Liver (tissue), 9 donors: ENCODE measurements around the gene RDH11. TPM values are rescaled to one million over a fixed set of nuclear protein-coding genes. Genes with fewer than 3 reads are reported as not detected.

ENCODE experiments used
- DNase-seq: peaks from one replicate; pipeline ENCODE4 v3.0.0-alpha.2; 2017; ENCODE audit warnings: low spot score
- H3K27ac ChIP-seq, 2 donors: one replicate each; pipeline ENCODE4 v1.7.0; 2013; ENCODE audit warnings: inconsistent platforms in 2 of 2, low read length in 2 of 2, control low read depth in 1 of 2, low read depth in 1 of 2, mild to moderate bottlenecking in 1 of 2
- H3K27me3 ChIP-seq, 4 donors: one replicate each; pipeline versions ENCODE4 v1.6.1 to v1.7.0; 2013; ENCODE audit warnings: low read length in 3 of 4, inconsistent platforms in 1 of 4, mild to moderate bottlenecking in 1 of 4, moderate library complexity in 1 of 4; ENCODE audit not compliant: control insufficient read depth in 4 of 4, insufficient read depth in 4 of 4
- H3K36me3 ChIP-seq, 4 donors: one replicate each; pipeline versions ENCODE4 v1.6.1 to v1.7.0; 2013; ENCODE audit warnings: low read length in 3 of 4, mild to moderate bottlenecking in 3 of 4, low read depth in 1 of 4, moderate library complexity in 1 of 4; ENCODE audit not compliant: control insufficient read depth in 4 of 4, insufficient read depth in 3 of 4
- H3K4me1 ChIP-seq, 4 donors: one replicate each; pipeline versions ENCODE4 v1.6.1 to v1.7.0; 2013; ENCODE audit warnings: low read length in 3 of 4, mild to moderate bottlenecking in 3 of 4, moderate library complexity in 1 of 4; ENCODE audit not compliant: control insufficient read depth in 4 of 4, insufficient read depth in 4 of 4
- H3K4me3 ChIP-seq, 3 donors: one replicate each; pipeline versions ENCODE4 v1.6.1 to v1.7.0; 2013; ENCODE audit warnings: low read length in 3 of 3, control low read depth in 1 of 3, low read depth in 1 of 3, mild to moderate bottlenecking in 1 of 3
- H3K9ac ChIP-seq, 2 donors: one replicate each; pipeline ENCODE4 v1.7.0; 2013; ENCODE audit warnings: low read length in 2 of 2, mild to moderate bottlenecking in 2 of 2, moderate library complexity in 2 of 2, control low read depth in 1 of 2, low read depth in 1 of 2
- H3K9me3 ChIP-seq, 4 donors: one replicate each; pipeline versions ENCODE4 v1.6.1 to v1.7.0; 2013; ENCODE audit warnings: low read length in 3 of 4; ENCODE audit not compliant: control insufficient read depth in 4 of 4
- ATF3 ChIP-seq: IDR thresholded peaks from 2 replicates; pipeline ENCODE4 v1.6.1; 2016; ENCODE audit warnings: antibody characterized with exemption
- EGR1 ChIP-seq, 2 donors: IDR thresholded peaks; 2 replicates each; pipeline ENCODE4 v1.6.1; 2016 to 2018; ENCODE audit warnings: antibody characterized with exemption in 2 of 2, low read depth in 2 of 2
- FOXA1 ChIP-seq: IDR thresholded peaks from 2 replicates; pipeline ENCODE4 v1.6.1; 2016; ENCODE audit warnings: antibody characterized with exemption
- FOXA2 ChIP-seq: IDR thresholded peaks from 2 replicates; pipeline ENCODE4 v1.6.1; 2016; ENCODE audit warnings: antibody characterized with exemption
- GABPA ChIP-seq, 2 donors: IDR thresholded peaks in 1 of 2; conservative IDR thresholded peaks in 1 of 2; 2 replicates each; pipeline ENCODE4 v1.6.1; 2016; ENCODE audit warnings: antibody characterized with exemption in 2 of 2, mild to moderate bottlenecking in 1 of 2, moderate library complexity in 1 of 2
- HNF4A ChIP-seq, 2 donors: conservative IDR thresholded peaks; 2 replicates each; pipeline ENCODE4 v1.6.1; 2016; ENCODE audit warnings: antibody characterized with exemption in 2 of 2, mild to moderate bottlenecking in 2 of 2
- HNF4G ChIP-seq: IDR thresholded peaks from 2 replicates; pipeline ENCODE4 v1.6.1; 2016; ENCODE audit warnings: antibody characterized with exemption
- JUND ChIP-seq, 2 donors: IDR thresholded peaks; 2 replicates each; pipeline ENCODE4 v1.6.1; 2016; ENCODE audit warnings: antibody characterized with exemption in 2 of 2
- NR2F2 ChIP-seq: IDR thresholded peaks from 2 replicates; pipeline ENCODE4 v1.6.1; 2016; ENCODE audit warnings: antibody characterized with exemption
- RAD21 ChIP-seq, 2 donors: IDR thresholded peaks; 2 replicates each; pipeline ENCODE4 v1.6.1; 2016; ENCODE audit warnings: antibody characterized with exemption in 2 of 2, mild to moderate bottlenecking in 2 of 2
- REST ChIP-seq: IDR thresholded peaks from 2 replicates; pipeline ENCODE4 v1.6.1; 2016; ENCODE audit warnings: antibody characterized with exemption, mild to moderate bottlenecking
- RXRA ChIP-seq, 2 donors: IDR thresholded peaks; 2 replicates each; pipeline ENCODE4 v1.6.1; 2017 to 2018; ENCODE audit warnings: antibody characterized with exemption in 2 of 2, mild to moderate bottlenecking in 1 of 2
- SP1 ChIP-seq: IDR thresholded peaks from 2 replicates; pipeline ENCODE4 v1.6.1; 2018; ENCODE audit warnings: antibody characterized with exemption, mild to moderate bottlenecking
- YY1 ChIP-seq: IDR thresholded peaks from 2 replicates; pipeline ENCODE4 v1.6.1; 2016; ENCODE audit warnings: antibody characterized with exemption, mild to moderate bottlenecking
- WGBS: extraction: QIAGEN DNeasy Blood & Tissue Kit; methylation state at CpG from one replicate; pipeline ENCODE4 v1.1.7; 2013; 5-methylcytosine and 5-hydroxymethylcytosine counted together
- polyA plus RNA-seq, 2 donors: library from polyadenylated mRNA; stranded (reverse) in 1 of 2; unstranded in 1 of 2; fragments of 200-250 nt in 1 of 2; fragments of >200 nt in 1 of 2; fragmentation: Nextera tagmentation in 1 of 2; extraction: Ambion mirVana in 1 of 2; gene quantifications; one replicate each; pipeline versions ENCODE4 v1.2.1 to v1.2.3, GENCODE V29; 2013 to 2015
- total RNA-seq, 2 donors: library from RNA; depleted of rRNA; stranded (reverse); fragments of >200 nt; gene quantifications; one replicate each; pipeline ENCODE4 v1.2.3, GENCODE V29; 2014
- TF ChIP-seq, protein P1 (sequence below): fragments of 150-350 bp; IDR thresholded peaks from 2 replicates; pipeline ENCODE4 v1.5.1; 2017; ENCODE audit warnings: improper control_type of control experiment, low read depth, low read length; ENCODE audit not compliant: missing input control
- TF ChIP-seq, protein P2 (sequence below): IDR thresholded peaks from 2 replicates; pipeline ENCODE4 v1.6.1; 2016; ENCODE audit warnings: antibody characterized with exemption
- donor health status: healthy.
- donor health status: healthy.
- donor health status: healthy.
- donor health status: healthy.
- donor health status: healthy.

Gene RDH11
- total and polyA plus RNA-seq, 4 donors, result 99.7 to 174 (median 137) TPM

DNA sequence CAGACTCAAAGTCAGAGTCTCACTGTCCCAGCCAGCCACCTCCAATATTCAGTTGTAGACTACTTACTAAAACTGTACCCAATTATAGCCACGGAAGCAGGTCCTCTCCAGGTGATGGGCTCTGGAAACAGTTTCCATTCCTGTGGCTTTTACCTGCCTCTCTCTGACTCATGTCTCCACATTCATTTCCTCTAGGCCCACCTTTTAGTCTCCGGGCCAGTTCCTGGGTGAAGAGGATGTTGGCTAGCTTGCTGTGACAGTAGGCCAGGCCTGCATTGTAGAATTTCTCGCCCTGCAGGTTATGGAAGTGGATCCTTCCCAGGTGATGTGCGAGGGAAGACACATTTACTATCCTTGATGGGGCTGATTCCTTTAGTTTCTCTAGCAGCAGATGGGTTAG, 5.6 kb downstream of the RDH11 start:
- WGBS, result 98% methylated on average over 4 of the region's 4 CpGs

GRCh38 chr14:67683842-67684241, 11.7 kb downstream of the RDH11 start:
- no peak overlapping the region for H3K4me3 ChIP-seq
- TF ChIP-seq NR2F2 (no peak), JUND (IDR thresholded peaks at IDR 0.05) (no peak)
- H3K9me3 ChIP-seq, result no peaks in the 10 kb centered on the region
- peaks cover 6 to 41% (median 25%) of the 10 kb centered on the region in 4 donors for H3K36me3 ChIP-seq
- H3K4me1 ChIP-seq, result no peaks in the 10 kb centered on the region
- no peak for DNase-seq
- no peak overlapping the region for H3K9ac ChIP-seq
- H3K27me3 ChIP-seq, result no peaks in the 10 kb centered on the region
- no peak overlapping the region for H3K27ac ChIP-seq

More for the DNA sequence above, 5.6 kb downstream of the RDH11 start:
- Histone ChIP-seq H3K27me3 (no peaks in the 10 kb centered on the region), H3K4me1 (peaks cover 0 to 13% (median 1%) of the 10 kb centered on the region in 4 donors), H3K36me3 (peaks cover 19 to 57% (median 42%) of the 10 kb centered on the region in 4 donors), H3K9me3 (no peaks in the 10 kb centered on the region), H3K4me3 (no peak overlapping the region), H3K27ac (no peak overlapping the region), H3K9ac (no peak overlapping the region)
- TF ChIP-seq, protein P1, sequence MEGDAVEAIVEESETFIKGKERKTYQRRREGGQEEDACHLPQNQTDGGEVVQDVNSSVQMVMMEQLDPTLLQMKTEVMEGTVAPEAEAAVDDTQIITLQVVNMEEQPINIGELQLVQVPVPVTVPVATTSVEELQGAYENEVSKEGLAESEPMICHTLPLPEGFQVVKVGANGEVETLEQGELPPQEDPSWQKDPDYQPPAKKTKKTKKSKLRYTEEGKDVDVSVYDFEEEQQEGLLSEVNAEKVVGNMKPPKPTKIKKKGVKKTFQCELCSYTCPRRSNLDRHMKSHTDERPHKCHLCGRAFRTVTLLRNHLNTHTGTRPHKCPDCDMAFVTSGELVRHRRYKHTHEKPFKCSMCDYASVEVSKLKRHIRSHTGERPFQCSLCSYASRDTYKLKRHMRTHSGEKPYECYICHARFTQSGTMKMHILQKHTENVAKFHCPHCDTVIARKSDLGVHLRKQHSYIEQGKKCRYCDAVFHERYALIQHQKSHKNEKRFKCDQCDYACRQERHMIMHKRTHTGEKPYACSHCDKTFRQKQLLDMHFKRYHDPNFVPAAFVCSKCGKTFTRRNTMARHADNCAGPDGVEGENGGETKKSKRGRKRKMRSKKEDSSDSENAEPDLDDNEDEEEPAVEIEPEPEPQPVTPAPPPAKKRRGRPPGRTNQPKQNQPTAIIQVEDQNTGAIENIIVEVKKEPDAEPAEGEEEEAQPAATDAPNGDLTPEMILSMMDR, result no peak
- TF ChIP-seq EGR1 (IDR thresholded peaks at IDR 0.05; ENCODE audit: low read depth in 2 of 2) (no peak), ATF3 (no peak), REST (no peak), GABPA (IDR thresholded peaks at IDR 0.05 in 1 of 2, conservative IDR thresholded peaks at IDR 0.05 in 1 of 2) (no peak), JUND (IDR thresholded peaks at IDR 0.05) (no peak), HNF4A (conservative IDR thresholded peaks at IDR 0.05) (no peak), HNF4G (no peak), FOXA2 (no peak), RXRA (IDR thresholded peaks at IDR 0.05) (no peak), FOXA1 (no peak), NR2F2 (no peak), SP1 (no peak), YY1 (no peak), RAD21 (IDR thresholded peaks at IDR 0.05) (no peak)
- TF ChIP-seq, protein P2, sequence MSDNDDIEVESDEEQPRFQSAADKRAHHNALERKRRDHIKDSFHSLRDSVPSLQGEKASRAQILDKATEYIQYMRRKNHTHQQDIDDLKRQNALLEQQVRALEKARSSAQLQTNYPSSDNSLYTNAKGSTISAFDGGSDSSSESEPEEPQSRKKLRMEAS, result no peak
- no peak for DNase-seq
